HG03025 (cell line): ENCODE results near the gene CDC5L.
"Not testable (repeated sequence)": the region's sequence is repeated elsewhere in the genome, so short reads cannot be mapped to it uniquely, and the experiment has no call there.

Experiments
- ATAC-seq: cut with Tn5 transposase; IDR thresholded peaks from one replicate; pipeline ENCODE4 v1.9.1; 2021; ENCODE audit warnings: mild to moderate bottlenecking, moderate library complexity; ENCODE audit not compliant: unreplicated experiment, low FRiP score

Gene CDC5L

GRCh38 chr6:44387346-44388134 is at the start of gene CDC5L:
CDC5L (plus strand) TSS chr6:44387706; CDS start chr6:44387824, 118 bp downstream.
- peak; percentile 85 for ATAC-seq

- ATAC-seq: no peak
Measured at GRCh38 chr6:44338228-44339122, 49.0 kb upstream of the CDC5L start.

GRCh38 chr6:44339301-44339700 is 48.2 kb upstream of the CDC5L start:
- ATAC-seq: no peak

- ATAC-seq: no peak
Measured at GRCh38 chr6:44339763-44340625, 47.5 kb upstream of the CDC5L start.

GRCh38 chr6:44341095-44341890 is 46.2 kb upstream of the CDC5L start:
- no peak for ATAC-seq

- ATAC-seq: no peak
Measured at GRCh38 chr6:44342052-44342451, 45.5 kb upstream of the CDC5L start.

GRCh38 chr6:44342489-44342888 is 45.0 kb upstream of the CDC5L start, which contains the start of gene SPATS1:
SPATS1 (plus strand) TSS chr6:44342650; CDS start chr6:44343096, 446 bp downstream.
- ATAC-seq: no peak

- ATAC-seq: not testable (repeated sequence)
Measured at GRCh38 chr6:44346818-44347217, 40.7 kb upstream of the CDC5L start.

GRCh38 chr6:44349904-44350649 is 37.4 kb upstream of the CDC5L start:
- ATAC-seq: no peak

- not testable (repeated sequence) for ATAC-seq
Measured at GRCh38 chr6:44350650-44350994, 36.9 kb upstream of the CDC5L start.

GRCh38 chr6:44352259-44352658 is 35.2 kb upstream of the CDC5L start:
- no peak for ATAC-seq

GRCh38 chr6:44353336-44353735 is 34.2 kb upstream of the CDC5L start:
- ATAC-seq: no peak

- ATAC-seq: no peak
Measured at GRCh38 chr6:44355640-44356039, 31.9 kb upstream of the CDC5L start.

- no peak for ATAC-seq
Measured at GRCh38 chr6:44356487-44356886, 31.0 kb upstream of the CDC5L start.

GRCh38 chr6:44359973-44360372 is 27.5 kb upstream of the CDC5L start:
- no peak for ATAC-seq

GRCh38 chr6:44361947-44362346 is 25.6 kb upstream of the CDC5L start:
- ATAC-seq: no peak

GRCh38 chr6:44363377-44363926 is 24.1 kb upstream of the CDC5L start:
- ATAC-seq: no peak

GRCh38 chr6:44366781-44367180 is 20.7 kb upstream of the CDC5L start:
- ATAC-seq: no peak

GRCh38 chr6:44367681-44368080 is 19.8 kb upstream of the CDC5L start:
- no peak for ATAC-seq
